OCI-LY7 (cell line): ENCODE results near the gene IRF2.

Experiments
- CTCF ChIP-seq: fragments of 200-600 bp; sonication (generic); conservative IDR thresholded peaks from 2 replicates; pipeline ENCODE4 v1.5.1; 2014; ENCODE audit warnings: mild to moderate bottlenecking, antibody characterized with exemption, low read length, moderate library complexity, mixed read lengths
- EZH2phosphoT487 ChIP-seq: fragments of 200-600 bp; sonication (generic); IDR thresholded peaks from 2 replicates; pipeline ENCODE4 v1.6.1; 2018; ENCODE audit warnings: low read depth, borderline replicate concordance, mild to moderate bottlenecking, mixed run types, antibody characterized with exemption, low read length, moderate library complexity, mixed read lengths

DNA sequence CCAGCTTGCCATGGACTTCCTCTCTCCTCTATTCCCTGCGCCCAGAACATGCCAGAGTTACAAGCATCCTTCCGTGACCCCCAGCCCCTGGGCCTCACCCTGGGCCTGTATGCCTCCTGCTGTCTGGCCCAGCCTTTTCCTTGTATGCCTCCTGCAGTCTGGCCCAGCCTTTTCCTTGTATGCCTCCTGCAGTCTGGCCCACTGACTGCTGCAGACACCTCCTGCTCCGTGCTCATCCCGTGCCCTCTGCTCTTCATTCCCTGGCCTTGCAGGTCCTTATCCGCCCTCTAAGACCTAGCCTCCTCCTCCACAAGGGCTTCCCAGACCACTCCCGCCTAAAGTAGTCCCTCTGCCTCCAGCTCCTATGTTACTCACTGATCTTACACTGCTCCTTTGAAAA is 44.2 kb downstream of the IRF2 start:
- TF ChIP-seq CTCF (no peak), EZH2phosphoT487 (no peak)
